Measurements from ENCODE around the gene IFT122.

- no peak for TF ChIP-seq CTCF (IDR thresholded peaks at IDR 0.05)
- TF ChIP-seq POLR2A (IDR thresholded peaks at IDR 0.05), result no peak
- TF ChIP-seq POLR2AphosphoS5 (IDR thresholded peaks at IDR 0.05), result no peak
Measured at GRCh38 chr3:129558772-129559564, 118.9 kb downstream of the IFT122 start.
